ENCODE data around the gene TPK1. TPM values are rescaled to one million over a fixed set of nuclear protein-coding genes. Genes with fewer than 3 reads are reported as not detected.

TPK1 gene
- polyA plus RNA-seq, 1 of the 3 experiments (the other 2 are of a cell fraction) = 3.3 TPM

DNA sequence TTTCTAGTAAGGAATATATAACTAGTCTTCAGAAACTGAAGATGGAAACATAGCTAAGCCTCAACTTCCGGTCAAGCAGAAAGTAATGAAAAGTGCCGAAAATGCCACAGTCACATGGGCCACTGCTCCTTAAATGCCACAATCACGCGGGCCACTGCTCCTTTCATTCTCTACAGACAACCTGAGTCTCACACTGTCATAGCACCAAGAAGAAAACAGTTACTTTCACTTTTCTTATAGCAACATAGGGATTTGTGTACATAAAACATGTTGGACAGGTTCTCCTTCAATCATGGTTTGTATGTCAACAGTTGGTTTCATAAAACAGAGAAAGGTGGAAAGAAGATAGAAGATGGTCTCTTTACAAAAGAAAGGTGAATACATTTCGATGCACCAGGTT, 383.8 kb downstream of the TPK1 start:
- no peaks in the 10 kb centered on the region for H3K9me2 ChIP-seq
- H4K20me1 ChIP-seq (ENCODE audit: insufficient read depth) = no peaks in the 10 kb centered on the region
- H3K9me3 ChIP-seq = no peaks in the 10 kb centered on the region
- H3K27ac ChIP-seq (ENCODE audit: low read depth in 2 of 2, low read length in 1 of 2) = no peak overlapping the region
- no peaks in the 10 kb centered on the region; the same call in 1 of the 2 replicates for H3K27me3 ChIP-seq (ENCODE audit: insufficient read depth)
- H3F3A ChIP-seq (replicated peaks; ENCODE audit: insufficient read depth) = no peaks in the 10 kb centered on the region
- no peak overlapping the region for H2AFZ ChIP-seq (ENCODE audit: low read depth)
- 24% methylated on average over 5 of the region's 5 CpGs for WGBS (ENCODE audit: low lambda C conversion rate)
- no peaks in the 10 kb centered on the region for H3K36me3 ChIP-seq (replicated peaks in 1 of 2; ENCODE audit: control insufficient read depth in 1 of 2, insufficient read depth in 2 of 2, low read length in 1 of 2)
- H3K4me2 ChIP-seq = no peak overlapping the region
- 0 out of 4 replicates have a peak overlapping the region, but pooled peaks of 1 of the 2 experiments have one; percentile 2 for H3K4me3 ChIP-seq (ENCODE audit: low read depth in 2 of 2, low read length in 1 of 2)
- no peak overlapping the region for H3K9ac ChIP-seq
- TF ChIP-seq EP300 (IDR thresholded peaks at IDR 0.05; ENCODE audit: borderline replicate concordance in 1 of 2, low read depth in 1 of 2, low read length in 1 of 2) (no peak), GABPA (IDR thresholded peaks at IDR 0.05; ENCODE audit: low read depth) (no peak), CHD2 (IDR thresholded peaks at IDR 0.05; ENCODE audit: low read length, partially characterized antibody) (no peak), SIN3A (IDR thresholded peaks at IDR 0.05; ENCODE audit: borderline replicate concordance, low read depth, low read length) (no peak), SMC3 (IDR thresholded peaks at IDR 0.05; ENCODE audit: low read depth, low read length) (no peak), RCOR1 (IDR thresholded peaks at IDR 0.05; ENCODE audit: low read length) (no peak), ELF1 (IDR thresholded peaks at IDR 0.05) (no peak), POLR2AphosphoS5 (IDR thresholded peaks at IDR 0.05; ENCODE audit: low read depth, low read length) (no peak), NRF1 (IDR thresholded peaks at IDR 0.05; ENCODE audit: low read depth, low read length) (no peak), JUND (IDR thresholded peaks at IDR 0.05) (no peak), FOXJ3 (CRISPR knock-in tag; IDR thresholded peaks at IDR 0.05) (no peak), TEAD4 (IDR thresholded peaks at IDR 0.05; ENCODE audit: borderline replicate concordance, insufficient read depth) (no peak), YY1 (IDR thresholded peaks at IDR 0.05; ENCODE audit: low read depth) (no peak), RFX5 (IDR thresholded peaks at IDR 0.05; ENCODE audit: low read length) (no peak)
- TF ChIP-seq, protein P1, sequence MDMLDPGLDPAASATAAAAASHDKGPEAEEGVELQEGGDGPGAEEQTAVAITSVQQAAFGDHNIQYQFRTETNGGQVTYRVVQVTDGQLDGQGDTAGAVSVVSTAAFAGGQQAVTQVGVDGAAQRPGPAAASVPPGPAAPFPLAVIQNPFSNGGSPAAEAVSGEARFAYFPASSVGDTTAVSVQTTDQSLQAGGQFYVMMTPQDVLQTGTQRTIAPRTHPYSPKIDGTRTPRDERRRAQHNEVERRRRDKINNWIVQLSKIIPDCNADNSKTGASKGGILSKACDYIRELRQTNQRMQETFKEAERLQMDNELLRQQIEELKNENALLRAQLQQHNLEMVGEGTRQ (IDR thresholded peaks at IDR 0.05; ENCODE audit: borderline replicate concordance, low read depth, low read length) = no peak
- TF ChIP-seq, protein P2, sequence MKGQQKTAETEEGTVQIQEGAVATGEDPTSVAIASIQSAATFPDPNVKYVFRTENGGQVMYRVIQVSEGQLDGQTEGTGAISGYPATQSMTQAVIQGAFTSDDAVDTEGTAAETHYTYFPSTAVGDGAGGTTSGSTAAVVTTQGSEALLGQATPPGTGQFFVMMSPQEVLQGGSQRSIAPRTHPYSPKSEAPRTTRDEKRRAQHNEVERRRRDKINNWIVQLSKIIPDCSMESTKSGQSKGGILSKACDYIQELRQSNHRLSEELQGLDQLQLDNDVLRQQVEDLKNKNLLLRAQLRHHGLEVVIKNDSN (IDR thresholded peaks at IDR 0.05; ENCODE audit: borderline replicate concordance, low read depth) = no peak
- TF ChIP-seq, protein P3, sequence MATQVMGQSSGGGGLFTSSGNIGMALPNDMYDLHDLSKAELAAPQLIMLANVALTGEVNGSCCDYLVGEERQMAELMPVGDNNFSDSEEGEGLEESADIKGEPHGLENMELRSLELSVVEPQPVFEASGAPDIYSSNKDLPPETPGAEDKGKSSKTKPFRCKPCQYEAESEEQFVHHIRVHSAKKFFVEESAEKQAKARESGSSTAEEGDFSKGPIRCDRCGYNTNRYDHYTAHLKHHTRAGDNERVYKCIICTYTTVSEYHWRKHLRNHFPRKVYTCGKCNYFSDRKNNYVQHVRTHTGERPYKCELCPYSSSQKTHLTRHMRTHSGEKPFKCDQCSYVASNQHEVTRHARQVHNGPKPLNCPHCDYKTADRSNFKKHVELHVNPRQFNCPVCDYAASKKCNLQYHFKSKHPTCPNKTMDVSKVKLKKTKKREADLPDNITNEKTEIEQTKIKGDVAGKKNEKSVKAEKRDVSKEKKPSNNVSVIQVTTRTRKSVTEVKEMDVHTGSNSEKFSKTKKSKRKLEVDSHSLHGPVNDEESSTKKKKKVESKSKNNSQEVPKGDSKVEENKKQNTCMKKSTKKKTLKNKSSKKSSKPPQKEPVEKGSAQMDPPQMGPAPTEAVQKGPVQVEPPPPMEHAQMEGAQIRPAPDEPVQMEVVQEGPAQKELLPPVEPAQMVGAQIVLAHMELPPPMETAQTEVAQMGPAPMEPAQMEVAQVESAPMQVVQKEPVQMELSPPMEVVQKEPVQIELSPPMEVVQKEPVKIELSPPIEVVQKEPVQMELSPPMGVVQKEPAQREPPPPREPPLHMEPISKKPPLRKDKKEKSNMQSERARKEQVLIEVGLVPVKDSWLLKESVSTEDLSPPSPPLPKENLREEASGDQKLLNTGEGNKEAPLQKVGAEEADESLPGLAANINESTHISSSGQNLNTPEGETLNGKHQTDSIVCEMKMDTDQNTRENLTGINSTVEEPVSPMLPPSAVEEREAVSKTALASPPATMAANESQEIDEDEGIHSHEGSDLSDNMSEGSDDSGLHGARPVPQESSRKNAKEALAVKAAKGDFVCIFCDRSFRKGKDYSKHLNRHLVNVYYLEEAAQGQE (IDR thresholded peaks at IDR 0.05; ENCODE audit: low read depth, low read length) = no peak
- TF ChIP-seq, protein P4, sequence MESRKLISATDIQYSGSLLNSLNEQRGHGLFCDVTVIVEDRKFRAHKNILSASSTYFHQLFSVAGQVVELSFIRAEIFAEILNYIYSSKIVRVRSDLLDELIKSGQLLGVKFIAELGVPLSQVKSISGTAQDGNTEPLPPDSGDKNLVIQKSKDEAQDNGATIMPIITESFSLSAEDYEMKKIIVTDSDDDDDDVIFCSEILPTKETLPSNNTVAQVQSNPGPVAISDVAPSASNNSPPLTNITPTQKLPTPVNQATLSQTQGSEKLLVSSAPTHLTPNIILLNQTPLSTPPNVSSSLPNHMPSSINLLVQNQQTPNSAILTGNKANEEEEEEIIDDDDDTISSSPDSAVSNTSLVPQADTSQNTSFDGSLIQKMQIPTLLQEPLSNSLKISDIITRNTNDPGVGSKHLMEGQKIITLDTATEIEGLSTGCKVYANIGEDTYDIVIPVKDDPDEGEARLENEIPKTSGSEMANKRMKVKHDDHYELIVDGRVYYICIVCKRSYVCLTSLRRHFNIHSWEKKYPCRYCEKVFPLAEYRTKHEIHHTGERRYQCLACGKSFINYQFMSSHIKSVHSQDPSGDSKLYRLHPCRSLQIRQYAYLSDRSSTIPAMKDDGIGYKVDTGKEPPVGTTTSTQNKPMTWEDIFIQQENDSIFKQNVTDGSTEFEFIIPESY (IDR thresholded peaks at IDR 0.05; ENCODE audit: borderline replicate concordance, low read depth) = no peak
- TF ChIP-seq, protein P5, sequence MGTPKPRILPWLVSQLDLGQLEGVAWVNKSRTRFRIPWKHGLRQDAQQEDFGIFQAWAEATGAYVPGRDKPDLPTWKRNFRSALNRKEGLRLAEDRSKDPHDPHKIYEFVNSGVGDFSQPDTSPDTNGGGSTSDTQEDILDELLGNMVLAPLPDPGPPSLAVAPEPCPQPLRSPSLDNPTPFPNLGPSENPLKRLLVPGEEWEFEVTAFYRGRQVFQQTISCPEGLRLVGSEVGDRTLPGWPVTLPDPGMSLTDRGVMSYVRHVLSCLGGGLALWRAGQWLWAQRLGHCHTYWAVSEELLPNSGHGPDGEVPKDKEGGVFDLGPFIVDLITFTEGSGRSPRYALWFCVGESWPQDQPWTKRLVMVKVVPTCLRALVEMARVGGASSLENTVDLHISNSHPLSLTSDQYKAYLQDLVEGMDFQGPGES (IDR thresholded peaks at IDR 0.05; ENCODE audit: low read depth, low read length) = no peak
- TF ChIP-seq, protein P6, sequence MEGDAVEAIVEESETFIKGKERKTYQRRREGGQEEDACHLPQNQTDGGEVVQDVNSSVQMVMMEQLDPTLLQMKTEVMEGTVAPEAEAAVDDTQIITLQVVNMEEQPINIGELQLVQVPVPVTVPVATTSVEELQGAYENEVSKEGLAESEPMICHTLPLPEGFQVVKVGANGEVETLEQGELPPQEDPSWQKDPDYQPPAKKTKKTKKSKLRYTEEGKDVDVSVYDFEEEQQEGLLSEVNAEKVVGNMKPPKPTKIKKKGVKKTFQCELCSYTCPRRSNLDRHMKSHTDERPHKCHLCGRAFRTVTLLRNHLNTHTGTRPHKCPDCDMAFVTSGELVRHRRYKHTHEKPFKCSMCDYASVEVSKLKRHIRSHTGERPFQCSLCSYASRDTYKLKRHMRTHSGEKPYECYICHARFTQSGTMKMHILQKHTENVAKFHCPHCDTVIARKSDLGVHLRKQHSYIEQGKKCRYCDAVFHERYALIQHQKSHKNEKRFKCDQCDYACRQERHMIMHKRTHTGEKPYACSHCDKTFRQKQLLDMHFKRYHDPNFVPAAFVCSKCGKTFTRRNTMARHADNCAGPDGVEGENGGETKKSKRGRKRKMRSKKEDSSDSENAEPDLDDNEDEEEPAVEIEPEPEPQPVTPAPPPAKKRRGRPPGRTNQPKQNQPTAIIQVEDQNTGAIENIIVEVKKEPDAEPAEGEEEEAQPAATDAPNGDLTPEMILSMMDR (IDR thresholded peaks at IDR 0.05) = no peak
- ChIA-PET POLR2A (no interaction called here), CTCF (no interaction called here)
- H3K4me1 ChIP-seq (ENCODE audit: control insufficient read depth in 1 of 2, insufficient read depth in 2 of 2, low read depth in 1 of 2, low read length in 1 of 2) = no peaks in the 10 kb centered on the region; a peak in 1 of 4 replicates
- DNase-seq = no peak
- no peaks in the 10 kb centered on the region for H3K79me2 ChIP-seq (ENCODE audit: insufficient read depth)
